HL-60/S4 (cell line): Measurements from ENCODE around the gene ARRDC1.
"Not testable (repeated sequence)": the region's sequence is repeated elsewhere in the genome, so short reads cannot be mapped to it uniquely, and the experiment has no call there.

Source experiments
- in situ Hi-C: fragments of 300-500 bp; cut with MboI; formaldehyde crosslinking; loops from 2 replicates; pipeline ENCODE4 v1.14.3; 2022; ENCODE audit warnings: low sequenced_read_pairs

The ARRDC1 gene, protein sequence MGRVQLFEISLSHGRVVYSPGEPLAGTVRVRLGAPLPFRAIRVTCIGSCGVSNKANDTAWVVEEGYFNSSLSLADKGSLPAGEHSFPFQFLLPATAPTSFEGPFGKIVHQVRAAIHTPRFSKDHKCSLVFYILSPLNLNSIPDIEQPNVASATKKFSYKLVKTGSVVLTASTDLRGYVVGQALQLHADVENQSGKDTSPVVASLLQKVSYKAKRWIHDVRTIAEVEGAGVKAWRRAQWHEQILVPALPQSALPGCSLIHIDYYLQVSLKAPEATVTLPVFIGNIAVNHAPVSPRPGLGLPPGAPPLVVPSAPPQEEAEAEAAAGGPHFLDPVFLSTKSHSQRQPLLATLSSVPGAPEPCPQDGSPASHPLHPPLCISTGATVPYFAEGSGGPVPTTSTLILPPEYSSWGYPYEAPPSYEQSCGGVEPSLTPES

DNA sequence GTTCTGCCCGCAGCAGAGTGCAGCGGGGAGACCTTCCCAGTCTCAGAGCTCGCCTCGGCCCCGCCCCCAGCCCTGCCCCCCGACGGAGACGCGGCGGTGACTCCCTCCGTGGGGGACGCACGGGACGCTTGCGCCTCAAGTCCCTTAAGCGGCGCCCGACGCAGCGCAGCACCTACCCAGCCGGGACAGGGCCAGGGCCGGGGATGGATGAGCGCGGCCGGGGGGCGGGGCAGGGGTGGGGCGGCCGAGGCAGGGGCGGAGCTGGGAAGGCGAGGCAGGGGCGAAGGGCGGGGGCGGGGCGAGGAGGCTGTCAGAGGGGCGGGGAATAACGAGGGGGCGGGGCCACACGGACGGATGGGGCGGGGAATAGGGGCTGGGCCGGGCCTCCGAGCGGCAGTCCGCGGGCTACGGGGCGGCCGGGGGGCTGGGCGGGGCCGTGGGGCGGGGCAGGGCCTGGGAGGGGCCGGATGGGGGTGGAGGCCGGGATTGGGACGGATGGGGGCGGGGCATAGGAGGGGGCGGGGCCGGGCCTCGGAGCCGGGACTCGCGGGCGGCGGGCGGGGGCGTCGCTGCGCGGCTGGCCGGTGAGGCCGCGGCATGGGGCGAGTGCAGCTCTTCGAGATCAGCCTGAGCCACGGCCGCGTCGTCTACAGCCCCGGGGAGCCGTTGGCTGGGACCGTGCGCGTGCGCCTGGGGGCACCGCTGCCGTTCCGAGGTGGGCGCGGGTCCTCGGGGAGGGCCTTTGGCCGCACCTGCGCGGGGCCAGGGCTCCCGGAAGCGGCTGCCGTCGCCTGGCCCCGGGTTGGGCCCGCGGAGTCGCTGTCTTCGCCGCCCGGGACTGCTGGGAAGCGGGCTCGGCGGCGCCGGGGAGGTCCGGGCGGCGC, at the start of gene ARRDC1:
ARRDC1 (plus strand) TSS at position 566 of the 884 bp plus-strand sequence; CDS start at position 598, 32 bp downstream.
- in situ Hi-C loops = no loop called here

DNA sequence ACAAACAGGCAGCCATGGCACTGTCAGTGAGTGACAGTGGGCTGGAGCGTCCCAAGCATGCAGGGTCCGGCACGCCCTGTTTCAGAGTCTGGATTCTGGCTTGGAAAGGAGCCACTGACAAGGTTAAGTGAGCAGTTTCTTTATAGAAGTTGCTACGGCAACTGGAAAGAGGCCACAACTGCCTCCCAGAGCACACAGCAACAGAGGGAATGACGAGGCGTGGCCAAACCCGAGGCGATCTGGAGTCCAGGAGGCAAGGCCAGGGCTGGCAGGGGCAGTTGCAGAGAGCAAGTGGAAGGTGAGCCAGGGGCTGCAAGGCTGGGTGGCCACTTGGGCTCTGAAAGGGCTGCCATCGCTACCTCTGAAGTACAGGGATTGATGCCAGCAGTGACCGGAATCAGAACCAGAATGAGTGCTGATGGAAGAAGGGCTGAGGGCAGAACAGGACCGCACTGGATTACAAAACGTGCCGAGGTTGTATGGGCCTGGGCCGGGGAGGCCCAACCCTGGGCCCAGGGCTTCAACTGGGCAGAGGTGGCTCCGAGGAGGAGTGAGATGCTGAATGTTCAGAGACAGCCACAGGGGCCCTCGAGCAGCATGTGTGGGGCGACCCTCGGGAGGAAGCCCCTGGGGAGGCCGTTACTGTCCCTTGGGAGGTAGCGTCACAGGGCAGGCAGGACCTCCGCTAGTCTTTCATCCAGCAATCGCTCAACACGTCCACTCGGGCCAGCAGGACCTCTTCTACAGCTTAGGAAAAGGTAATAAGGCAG, 49.2 kb upstream of the ARRDC1 start:
- in situ Hi-C loops = no loop called here

DNA sequence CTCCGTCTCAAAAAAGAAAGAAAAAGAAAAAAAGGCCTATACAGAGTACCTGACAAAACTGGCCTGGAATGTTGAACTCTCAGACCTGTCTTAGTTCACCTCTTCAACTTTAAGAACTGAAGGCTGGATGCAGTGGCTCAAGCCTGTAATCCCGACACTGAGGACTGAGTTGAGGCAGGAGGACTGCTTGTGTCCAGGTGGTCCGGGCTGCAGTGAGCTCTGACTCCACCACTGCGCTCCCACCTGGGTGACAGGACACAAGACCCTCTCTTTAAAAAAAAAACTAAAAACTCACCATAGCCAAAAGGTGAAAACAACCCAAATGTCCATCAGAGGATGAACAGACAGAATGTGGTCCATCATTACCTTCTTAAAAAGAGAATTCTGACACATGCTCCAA, 47.4 kb upstream of the ARRDC1 start:
- in situ Hi-C loops = no loop called here

DNA sequence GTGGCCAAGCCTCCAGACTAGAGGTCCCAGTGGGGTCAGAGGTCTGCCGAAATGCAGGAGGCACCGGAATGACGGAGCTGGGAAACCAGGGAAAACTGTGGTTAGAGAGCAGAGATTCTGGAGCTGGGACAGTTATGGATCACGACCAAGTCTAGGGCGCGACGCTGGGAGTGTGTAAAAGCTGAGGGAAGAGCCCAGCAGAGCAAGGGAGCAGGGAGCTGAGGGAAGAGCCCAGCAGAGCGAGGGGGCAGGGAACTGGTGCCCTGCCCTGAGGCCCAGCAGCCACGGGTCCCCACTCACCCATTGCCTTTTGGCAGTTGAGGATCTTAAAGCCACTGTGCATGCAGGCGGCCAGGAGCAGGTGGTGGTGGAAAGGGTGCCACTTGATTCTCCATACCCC, 41.4 kb upstream of the ARRDC1 start:
- in situ Hi-C loops = no loop called here

DNA sequence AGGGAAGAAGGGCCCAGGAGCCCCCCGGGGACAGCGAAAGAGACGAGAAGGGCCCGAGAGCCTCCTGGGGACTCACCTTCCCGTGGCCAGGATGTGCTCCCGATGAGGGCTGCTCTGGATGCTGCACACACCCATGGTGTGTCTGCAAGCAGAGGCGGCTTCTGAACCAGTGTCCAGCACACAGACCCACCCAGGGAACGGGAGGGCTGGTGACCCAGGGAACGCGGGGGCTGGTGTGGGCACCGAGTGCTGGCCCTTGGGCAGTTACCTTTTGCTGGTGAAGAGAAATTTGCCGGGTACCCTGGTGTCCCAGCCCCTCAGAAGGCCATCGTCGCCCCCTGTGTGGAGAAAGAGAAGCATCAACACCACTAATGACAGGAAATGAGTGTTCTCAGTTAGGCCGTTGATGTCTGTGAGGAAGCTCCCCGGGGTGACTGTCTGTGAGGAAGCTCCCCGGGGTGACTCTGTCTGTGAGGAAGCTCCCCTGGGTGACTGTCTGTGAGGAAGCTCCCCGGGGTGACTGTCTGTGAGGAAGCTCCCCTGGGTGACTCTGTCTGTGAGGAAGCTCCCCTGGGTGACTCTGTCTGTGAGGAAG, 40.6 kb upstream of the ARRDC1 start:
- in situ Hi-C loops = no loop called here

DNA sequence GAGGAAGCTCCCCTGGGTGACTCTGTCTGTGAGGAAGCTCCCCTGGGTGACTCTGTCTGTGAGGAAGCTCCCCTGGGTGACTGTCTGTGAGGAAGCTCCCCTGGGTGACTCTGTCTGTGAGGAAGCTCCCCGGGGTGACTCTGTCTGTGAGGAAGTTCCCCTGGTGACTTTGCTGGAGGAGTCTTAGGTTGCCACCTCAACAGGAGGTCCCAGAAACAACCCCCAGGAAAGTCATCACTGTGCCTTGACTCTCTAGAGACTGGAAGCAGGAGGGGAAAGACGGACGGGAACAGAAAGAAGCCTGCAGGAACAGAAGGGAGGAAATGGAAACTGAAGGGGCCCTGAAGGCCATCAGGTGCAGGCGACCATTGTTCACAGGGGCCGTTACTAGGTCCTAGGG, 37.0 kb upstream of the ARRDC1 start:
- in situ Hi-C loops = not testable (repeated sequence)

DNA sequence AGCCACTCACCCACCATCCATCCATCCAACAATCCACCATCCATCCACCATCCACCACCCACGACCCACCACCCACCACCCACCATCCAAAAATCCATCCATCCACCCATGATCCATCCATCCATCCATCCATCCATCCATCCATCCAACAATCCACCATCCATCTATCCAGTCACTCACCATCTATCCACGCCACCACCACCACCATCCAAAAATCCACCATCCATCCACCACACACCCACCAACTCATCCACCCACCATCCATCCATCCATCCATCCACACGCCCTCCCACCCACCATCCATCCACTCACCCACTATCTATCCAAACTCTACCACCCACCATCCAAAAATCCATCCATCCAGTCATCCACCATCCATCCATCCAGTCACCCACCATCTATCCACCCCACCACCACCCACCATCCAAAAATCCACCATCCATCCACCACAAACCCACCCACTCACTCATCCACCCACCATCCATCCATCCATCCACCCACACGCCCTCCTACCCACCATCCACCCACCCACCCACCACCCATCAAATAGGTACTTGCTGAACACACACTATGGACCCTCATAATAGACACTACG, 35.8 kb upstream of the ARRDC1 start:
- in situ Hi-C loops = no loop called here

DNA sequence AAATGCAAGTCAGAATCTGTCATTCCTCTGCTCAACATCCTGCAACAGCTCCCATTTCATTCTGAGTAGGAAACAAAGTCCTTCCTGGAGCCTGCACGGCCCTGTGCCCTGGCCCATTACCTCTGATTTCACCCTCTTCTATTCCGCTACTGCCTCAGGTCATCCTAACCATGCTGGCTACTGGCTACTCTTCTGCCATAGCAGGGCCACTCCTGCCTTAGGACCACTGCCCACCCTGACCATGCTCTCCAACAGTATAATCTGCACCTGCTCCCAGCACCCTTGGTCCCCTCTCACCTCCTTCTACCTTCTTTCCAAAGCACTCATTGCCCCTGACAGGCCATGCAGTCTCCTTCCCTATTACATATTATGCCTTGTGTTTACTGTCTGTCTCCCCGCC, 34.9 kb upstream of the ARRDC1 start:
- in situ Hi-C loops = no loop called here

DNA sequence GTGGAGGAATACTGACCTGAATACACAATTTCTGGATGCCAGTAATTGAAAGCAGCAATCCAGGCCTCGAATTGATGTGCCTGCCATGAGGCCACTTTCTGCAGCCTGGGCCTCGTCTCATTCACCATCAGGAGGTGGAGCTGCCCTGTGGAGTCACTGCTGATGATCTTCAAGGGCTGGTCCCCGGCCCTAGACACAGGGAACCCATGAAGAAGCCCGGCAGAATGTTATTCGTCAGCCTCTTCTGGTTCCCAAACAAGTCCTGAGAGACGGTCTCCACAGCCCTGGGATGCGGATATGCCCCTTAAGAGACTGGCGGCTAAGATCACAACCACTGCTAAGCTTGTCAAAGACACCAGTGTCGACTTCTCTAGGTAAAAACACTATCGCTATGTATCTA, 31.3 kb upstream of the ARRDC1 start:
- in situ Hi-C loops = no loop called here

DNA sequence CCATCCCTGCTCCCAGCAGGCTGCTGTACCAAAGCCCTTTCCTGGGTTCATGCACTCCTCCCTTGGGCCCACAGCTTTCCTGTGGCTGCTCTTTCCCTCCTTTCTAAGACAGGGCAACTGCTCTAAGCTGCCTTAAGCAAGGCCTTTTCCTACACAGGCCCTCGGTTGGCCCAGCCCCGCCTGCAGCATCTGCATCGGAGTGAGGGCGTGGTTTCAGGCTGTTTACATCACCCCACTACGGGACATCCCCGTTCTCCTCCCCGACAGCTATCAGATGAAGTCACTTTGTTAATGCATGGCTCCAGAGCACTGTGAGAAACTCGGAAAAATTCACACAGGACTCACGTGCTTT, 30.1 kb upstream of the ARRDC1 start:
- in situ Hi-C loops = no loop called here

DNA sequence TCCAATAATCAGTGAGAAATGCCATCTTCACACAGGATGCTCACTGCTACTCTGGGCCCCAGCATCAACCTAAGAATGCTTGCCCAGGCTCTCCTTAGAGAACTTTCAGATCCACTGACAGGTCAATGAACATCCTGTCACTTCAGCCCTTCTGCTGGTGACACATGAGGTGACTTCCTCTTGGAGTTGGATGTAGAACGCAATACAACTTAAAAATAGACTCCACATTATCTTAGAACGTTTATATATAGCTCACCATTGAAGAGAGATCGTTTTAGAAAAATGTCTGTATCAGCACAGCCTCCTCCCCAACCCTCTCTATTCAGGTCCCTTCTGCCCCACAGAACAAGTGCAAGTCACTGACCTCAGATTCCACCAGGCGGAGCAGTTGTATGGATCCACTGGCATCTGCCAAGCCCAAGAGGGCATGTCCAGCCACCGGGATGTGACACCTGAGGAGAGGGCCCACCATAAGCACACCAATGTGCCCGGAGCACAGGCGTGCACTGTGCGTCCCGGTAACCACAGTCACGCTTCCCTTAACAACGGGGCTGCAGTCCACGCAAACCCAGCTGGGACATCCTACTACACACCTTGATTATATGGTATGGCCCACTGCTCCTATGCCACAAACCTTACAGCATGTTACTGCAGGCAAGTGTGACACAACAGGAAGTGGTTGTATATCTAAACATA, 29.6 kb upstream of the ARRDC1 start:
- in situ Hi-C loops = no loop called here

DNA sequence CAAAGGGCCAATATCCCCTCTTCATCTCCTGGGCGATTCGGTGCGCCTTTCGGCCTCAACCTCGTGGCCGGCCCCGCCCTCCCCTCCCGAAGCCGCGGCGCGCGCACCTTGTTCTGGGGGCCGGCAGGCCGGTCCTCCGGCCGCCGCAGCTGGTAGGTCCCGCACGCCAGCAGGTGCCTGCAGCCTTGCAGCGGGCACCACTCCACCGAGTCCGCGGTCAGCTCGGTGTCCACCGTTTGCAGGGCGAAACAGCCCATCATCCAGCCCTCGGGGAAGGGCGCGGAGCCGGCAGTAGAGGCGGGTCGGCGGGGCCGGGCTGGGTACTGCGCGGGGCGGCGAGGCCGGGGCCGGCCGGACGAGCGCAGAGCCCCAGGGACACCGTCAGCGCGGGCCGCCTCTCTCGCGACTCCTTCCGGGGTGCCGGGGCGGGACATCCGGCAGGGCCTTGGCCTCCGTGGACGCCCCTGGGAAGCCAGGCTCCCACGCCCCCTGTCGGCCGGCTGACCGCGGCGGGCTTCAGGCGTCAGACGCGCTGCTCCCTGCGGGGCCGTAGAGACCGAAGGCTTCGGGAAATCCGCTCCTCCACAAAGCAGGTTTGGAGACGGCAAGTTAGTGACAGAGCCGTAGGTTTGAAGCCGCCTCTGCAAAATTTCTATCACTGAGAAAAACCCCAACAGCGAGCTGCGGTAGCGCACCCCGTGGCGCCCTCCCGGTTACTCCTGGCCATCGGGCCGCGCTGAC, 26.8 kb upstream of the ARRDC1 start, which contains the start of gene DPH7:
DPH7 (minus strand) TSS at position 408 of the 741 bp plus-strand sequence; CDS start at position 260, 148 bp downstream.
- in situ Hi-C loops = no loop called here

DNA sequence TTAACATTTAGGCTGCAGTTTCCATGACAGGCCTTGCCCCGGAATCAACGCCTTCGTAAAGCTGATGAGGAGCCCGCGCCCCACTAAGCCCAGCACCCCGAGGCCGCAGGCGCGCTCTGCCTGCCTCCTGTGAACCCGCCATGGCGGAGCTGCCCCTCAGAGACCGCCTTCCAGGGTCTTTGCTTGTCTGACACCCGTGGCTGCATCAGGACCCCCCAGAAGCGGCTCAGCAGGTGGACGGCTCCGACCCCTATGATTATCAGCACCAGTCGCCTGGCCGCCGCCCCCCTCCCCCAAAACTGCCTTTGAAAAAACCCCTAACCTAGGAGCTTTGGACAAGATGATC, 26.3 kb upstream of the ARRDC1 start:
- in situ Hi-C loops = no loop called here

DNA sequence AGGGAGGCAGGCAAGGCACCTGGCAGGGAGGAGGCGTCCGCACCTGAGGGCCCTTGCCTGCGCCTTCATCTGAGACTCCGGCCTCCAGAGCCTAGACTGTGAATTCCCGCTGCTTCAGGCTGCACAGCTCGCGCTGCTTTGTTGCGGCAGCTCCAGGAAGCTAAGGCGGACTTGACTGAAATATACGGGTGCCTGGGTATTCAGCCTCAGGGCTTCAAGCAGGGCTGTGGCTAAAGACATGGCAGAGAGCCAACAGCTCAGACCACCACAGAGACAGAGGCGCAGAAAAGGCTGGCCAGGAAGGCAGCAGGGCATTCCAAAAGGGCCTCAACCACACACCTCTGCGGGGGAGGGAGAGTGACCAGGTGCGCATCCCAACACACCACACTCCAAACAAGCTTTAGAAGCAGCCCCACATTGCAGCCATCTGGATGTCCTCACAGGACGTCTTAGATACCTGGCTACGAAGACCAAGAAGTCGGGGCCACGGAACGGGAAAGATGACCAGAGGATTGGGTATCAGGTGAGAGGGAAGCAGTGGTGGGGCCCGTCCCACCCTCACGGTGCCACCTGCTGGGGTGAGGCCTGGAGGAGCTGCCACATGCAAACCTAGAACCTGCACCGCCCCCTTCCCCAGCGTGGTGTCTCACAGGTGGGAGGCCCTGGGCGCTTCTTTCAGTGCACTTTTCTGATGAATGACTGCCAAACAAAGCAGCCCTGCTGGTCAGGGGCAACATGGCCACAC, 25.1 kb upstream of the ARRDC1 start:
- in situ Hi-C loops = no loop called here

DNA sequence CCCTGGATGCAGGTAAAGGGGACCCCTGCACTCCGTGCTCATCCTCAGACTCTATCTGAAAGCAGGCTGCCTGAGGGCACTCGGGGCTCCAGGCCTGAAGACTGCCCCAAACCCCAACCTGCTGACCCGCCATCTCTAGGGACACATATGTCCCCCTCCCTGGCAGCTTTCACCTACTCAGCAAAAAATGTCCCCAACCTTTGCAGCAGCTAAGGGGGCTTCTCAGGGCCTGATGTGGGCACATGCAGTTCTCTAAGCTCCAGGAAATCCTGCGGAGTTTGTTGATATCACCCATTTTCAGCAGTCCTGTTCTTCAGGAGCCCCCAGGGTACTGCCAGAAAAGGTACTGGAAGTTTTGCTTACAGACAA, 24.5 kb upstream of the ARRDC1 start:
- in situ Hi-C loops = no loop called here

DNA sequence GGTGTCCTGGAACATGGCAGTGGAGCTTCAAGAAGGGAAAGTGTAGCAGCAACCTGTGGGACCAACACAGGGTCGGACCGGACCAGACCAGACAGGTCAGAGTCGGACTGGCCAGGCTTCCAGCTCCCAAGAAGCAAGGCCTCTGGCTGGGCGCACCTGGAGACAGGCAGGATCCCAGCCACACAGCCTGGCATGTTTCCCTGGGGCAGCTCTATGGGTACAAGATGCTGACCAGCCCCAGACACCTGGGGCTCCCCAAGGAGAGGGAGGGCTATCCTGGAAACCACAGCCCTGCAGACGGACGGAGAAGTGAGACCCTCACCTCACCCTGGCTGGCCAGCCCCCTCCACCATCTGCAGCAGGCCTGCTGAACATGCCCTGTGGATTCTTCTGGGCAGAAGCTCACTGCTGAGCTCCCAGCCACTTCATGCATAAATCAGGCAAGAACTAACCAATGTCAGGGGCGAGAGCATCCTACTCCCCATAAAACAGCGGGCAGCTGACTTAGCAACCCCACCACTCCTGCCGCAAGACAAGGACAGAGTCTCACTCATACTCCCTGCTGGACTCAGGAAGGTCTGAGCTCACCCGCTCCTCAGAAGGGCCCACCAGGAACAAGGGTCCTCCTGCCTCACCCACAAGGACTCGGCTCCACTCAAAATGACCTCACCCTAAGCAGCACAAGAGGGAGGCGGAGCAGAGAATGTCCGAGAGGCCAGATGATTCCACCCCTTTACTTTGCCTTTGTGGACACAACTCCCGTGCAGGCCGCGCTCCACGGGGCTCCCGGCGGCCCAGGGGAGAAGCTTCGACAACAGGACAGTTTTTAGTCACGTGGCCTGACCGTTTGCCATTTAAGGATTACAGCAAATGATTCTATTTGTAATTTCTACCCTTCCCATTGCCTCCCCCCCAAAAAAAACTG, 23.9 kb upstream of the ARRDC1 start:
- in situ Hi-C loops = no loop called here

DNA sequence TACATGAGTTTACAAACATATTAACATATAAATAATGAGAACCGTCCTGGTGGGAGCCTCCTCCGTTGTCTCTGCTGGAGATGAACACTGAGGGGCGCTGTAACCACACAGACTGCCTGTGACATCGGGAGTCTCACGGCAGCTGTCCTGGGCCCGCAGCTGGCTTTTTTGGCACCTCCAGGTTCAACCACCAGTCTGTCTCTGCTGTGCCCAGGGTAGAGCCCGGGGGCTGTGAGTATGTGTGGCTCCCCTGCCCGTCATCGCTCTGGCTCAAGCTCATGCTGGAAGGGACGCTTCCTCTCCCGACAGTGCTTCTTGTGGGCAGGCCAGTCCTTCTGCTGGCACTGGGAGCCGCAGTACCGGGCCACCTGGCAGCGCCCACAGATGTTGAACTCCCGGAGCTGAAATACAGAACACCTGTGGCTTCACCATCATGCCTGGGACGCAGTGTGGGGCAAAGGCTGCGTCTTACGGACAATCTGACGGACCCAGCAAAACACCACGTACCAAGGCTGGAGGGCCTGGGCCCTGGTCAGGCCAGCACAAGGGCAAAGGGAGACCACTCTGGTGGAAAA, 23.1 kb upstream of the ARRDC1 start:
- in situ Hi-C loops = no loop called here
